Head of caudate nucleus (tissue), 42 donors: ENCODE measurements around the gene SRM.
A peak's percentile ranks its signal among the peaks of the same experiment; 100 is the strongest.
"Not testable (repeated sequence)": the region's sequence is repeated elsewhere in the genome, so short reads cannot be mapped to it uniquely, and the experiment has no call there.

ENCODE experiments used
- DNase-seq, 42 donors: peaks; one replicate each; pipeline versions ENCODE4 v3.0.0 to v3.0.0-alpha.2; 2020 to 2021; ENCODE audit warnings: mixed read lengths in 7 of 42
- intact Hi-C: fragments of 100-400 bp; cut with DNase I; formaldehyde crosslinking; loops from one replicate; pipeline ENCODE4 v1.15.0; 2022

Gene SRM

GRCh38 chr1:11067716-11068599, 8.1 kb upstream of the SRM start:
- intact Hi-C loops: no loop called here
- DNase-seq: peak in 34 of 42 donors; percentile 29 to 72 (median 56)

- peak in 2 of 42 donors; percentile 3 to 9 for DNase-seq
- intact Hi-C loops: no loop called here
These were observed 6.0 kb upstream of the SRM start for GRCh38 chr1:11065796-11066195.

- intact Hi-C loops: no loop called here
- DNase-seq: no peak
These were observed 5.1 kb upstream of the SRM start for GRCh38 chr1:11064942-11065341.

- intact Hi-C loops: not testable (repeated sequence)
- DNase-seq: peak in 6 of 42 donors; percentile 20 to 38 (median 33)
These were observed 4.2 kb upstream of the SRM start for GRCh38 chr1:11063937-11064537.

GRCh38 chr1:11062965-11063401, 3.2 kb upstream of the SRM start:
- intact Hi-C loops: no loop called here
- peak in 8 of 42 donors; percentile 3 to 25 (median 21) for DNase-seq

- intact Hi-C loops: no loop called here
- DNase-seq: peak in 12 of 42 donors; percentile 4 to 54 (median 24)
These were observed 2.0 kb upstream of the SRM start for GRCh38 chr1:11061652-11062365.

GRCh38 chr1:11059155-11059967, 457 bp downstream of the SRM start:
- intact Hi-C loops: no loop called here
- peak in 2 of 42 donors; percentile 17 to 31 for DNase-seq

- intact Hi-C loops: no loop called here
- DNase-seq: peak in 1 of 42 donors; percentile 13
These were observed 1.1 kb downstream of the SRM start for GRCh38 chr1:11058595-11059154.

GRCh38 chr1:11058026-11058425, 1.8 kb downstream of the SRM start:
- intact Hi-C loops: no loop called here
- no peak for DNase-seq

GRCh38 chr1:11057477-11057876, 2.3 kb downstream of the SRM start:
- intact Hi-C loops: no loop called here
- no peak for DNase-seq

GRCh38 chr1:11056504-11056903, 3.3 kb downstream of the SRM start:
- no peak for DNase-seq
- intact Hi-C loops: no loop called here

- DNase-seq: no peak
- intact Hi-C loops: no loop called here
These were observed 4.1 kb downstream of the SRM start for GRCh38 chr1:11055676-11056075.

GRCh38 chr1:11054666-11055065, 5.2 kb downstream of the SRM start:
- intact Hi-C loops: no loop called here
- no peak for DNase-seq

GRCh38 chr1:11054181-11054580, 5.6 kb downstream of the SRM start:
- intact Hi-C loops: no loop called here
- DNase-seq: peak in 1 of 42 donors; percentile 13

GRCh38 chr1:11053758-11054137, 6.1 kb downstream of the SRM start:
- intact Hi-C loops: no loop called here
- no peak for DNase-seq

- intact Hi-C loops: no loop called here
These were observed 6.7 kb downstream of the SRM start for GRCh38 chr1:11052839-11053757.

GRCh38 chr1:11051781-11052511, 7.9 kb downstream of the SRM start:
- DNase-seq: peak in 1 of 42 donors; percentile 14
- intact Hi-C loops: no loop called here

More at GRCh38 chr1:11052839-11053757, 6.7 kb downstream of the SRM start:
- peak in 1 of 42 donors; percentile 19 for DNase-seq
